Measurements from ENCODE around the gene TMEM235. TPM values are rescaled to one million over a fixed set of nuclear protein-coding genes. Genes with fewer than 3 reads are reported as not detected.

TMEM235 gene
- total and polyA plus RNA-seq, 9 of the 15 experiments (the other 6 are each of a cell fraction or from before 2014, with no cell fraction given), result not detected

DNA sequence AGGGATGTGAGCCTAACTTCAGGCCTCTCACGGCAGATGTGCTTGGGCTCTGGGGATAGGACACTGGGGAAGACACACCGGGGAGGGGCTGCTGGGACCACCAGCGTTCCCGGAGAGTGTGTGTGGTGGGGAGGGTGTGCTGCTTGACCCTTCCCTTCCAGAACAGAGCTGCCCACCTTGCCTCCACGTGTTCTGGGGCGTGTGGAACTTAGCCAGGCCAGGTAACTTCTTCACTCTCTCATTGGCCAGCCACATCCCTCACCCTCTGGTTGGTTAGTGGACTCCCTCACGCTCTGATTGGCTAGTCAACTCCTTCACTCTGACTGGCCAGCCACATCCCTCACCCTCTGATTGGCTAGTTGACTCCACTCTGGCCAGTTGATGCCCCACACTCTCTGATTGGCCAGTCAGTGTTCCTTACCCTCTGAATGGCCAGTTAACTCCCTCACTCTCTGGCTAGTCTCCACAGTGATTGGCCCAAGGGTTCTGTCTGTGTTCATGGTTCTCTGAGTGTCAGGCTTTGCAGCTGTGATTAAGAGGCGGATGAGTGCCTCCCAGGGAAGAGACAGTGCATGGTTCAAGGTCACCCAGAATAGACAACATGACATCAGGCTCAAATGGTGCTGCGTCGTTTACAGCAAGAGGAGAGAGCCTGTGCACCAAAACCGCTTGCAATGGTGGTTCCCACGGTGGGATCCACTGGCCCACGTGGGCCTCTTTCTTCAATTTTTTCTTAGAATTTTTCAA is 10.0 kb downstream of the TMEM235 start (continued):
- TF ChIP-seq, protein P1, sequence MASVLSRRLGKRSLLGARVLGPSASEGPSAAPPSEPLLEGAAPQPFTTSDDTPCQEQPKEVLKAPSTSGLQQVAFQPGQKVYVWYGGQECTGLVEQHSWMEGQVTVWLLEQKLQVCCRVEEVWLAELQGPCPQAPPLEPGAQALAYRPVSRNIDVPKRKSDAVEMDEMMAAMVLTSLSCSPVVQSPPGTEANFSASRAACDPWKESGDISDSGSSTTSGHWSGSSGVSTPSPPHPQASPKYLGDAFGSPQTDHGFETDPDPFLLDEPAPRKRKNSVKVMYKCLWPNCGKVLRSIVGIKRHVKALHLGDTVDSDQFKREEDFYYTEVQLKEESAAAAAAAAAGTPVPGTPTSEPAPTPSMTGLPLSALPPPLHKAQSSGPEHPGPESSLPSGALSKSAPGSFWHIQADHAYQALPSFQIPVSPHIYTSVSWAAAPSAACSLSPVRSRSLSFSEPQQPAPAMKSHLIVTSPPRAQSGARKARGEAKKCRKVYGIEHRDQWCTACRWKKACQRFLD (CRISPR knock-in tag; IDR thresholded peaks at IDR 0.05), result peak; percentile 54; the same call in 1 of the 2 replicates
- TF ChIP-seq ZNF584 (CRISPR knock-in tag; IDR thresholded peaks at IDR 0.05; ENCODE audit: low read depth), result 0 out of 2 replicates have a peak, but pooled peaks have one; percentile 50
- TF ChIP-seq, protein P2, sequence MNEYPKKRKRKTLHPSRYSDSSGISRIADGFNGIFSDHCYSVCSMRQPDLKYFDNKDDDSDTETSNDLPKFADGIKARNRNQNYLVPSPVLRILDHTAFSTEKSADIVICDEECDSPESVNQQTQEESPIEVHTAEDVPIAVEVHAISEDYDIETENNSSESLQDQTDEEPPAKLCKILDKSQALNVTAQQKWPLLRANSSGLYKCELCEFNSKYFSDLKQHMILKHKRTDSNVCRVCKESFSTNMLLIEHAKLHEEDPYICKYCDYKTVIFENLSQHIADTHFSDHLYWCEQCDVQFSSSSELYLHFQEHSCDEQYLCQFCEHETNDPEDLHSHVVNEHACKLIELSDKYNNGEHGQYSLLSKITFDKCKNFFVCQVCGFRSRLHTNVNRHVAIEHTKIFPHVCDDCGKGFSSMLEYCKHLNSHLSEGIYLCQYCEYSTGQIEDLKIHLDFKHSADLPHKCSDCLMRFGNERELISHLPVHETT (CRISPR knock-in tag; conservative IDR thresholded peaks at IDR 0.05 in 1 of 2, IDR thresholded peaks at IDR 0.05 in 1 of 2), result peak in 1 of 2 experiments; percentile 81; a peak in 2 of 4 replicates
- TF ChIP-seq E2F3 (CRISPR knock-in tag; IDR thresholded peaks at IDR 0.05), result 0 out of 2 replicates have a peak, but pooled peaks have one; percentile 20
- no peak for TF ChIP-seq HDAC3 (IDR thresholded peaks at IDR 0.05; ENCODE audit: borderline replicate concordance, partially characterized antibody)
- TF ChIP-seq TBP (optimal IDR thresholded peaks at IDR 0.05; ENCODE audit: low read depth, low read length), result peak; percentile 16
- TF ChIP-seq RBM22 (IDR thresholded peaks at IDR 0.05; ENCODE audit: low read depth, low read length, poor library complexity, severe bottlenecking), result no peak
- TF ChIP-seq, protein P3, sequence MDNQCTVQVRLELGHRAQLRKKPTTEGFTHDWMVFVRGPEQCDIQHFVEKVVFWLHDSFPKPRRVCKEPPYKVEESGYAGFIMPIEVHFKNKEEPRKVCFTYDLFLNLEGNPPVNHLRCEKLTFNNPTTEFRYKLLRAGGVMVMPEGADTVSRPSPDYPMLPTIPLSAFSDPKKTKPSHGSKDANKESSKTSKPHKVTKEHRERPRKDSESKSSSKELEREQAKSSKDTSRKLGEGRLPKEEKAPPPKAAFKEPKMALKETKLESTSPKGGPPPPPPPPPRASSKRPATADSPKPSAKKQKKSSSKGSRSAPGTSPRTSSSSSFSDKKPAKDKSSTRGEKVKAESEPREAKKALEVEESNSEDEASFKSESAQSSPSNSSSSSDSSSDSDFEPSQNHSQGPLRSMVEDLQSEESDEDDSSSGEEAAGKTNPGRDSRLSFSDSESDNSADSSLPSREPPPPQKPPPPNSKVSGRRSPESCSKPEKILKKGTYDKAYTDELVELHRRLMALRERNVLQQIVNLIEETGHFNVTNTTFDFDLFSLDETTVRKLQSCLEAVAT (IDR thresholded peaks at IDR 0.05), result peak in 1 of 2 experiments; percentile 68; a peak in 1 of 4 replicates
- TF ChIP-seq TCF7 (IDR thresholded peaks at IDR 0.05; ENCODE audit: borderline replicate concordance), result no peak
- no peak for TF ChIP-seq ARID2 (IDR thresholded peaks at IDR 0.05)
- TF ChIP-seq TCF7L2 (IDR thresholded peaks at IDR 0.05; ENCODE audit: low read depth, low read length), result no peak
- no peak for TF ChIP-seq ATF1 (CRISPR knock-in tag; IDR thresholded peaks at IDR 0.05)
- 0 out of 2 replicates have a peak, but pooled peaks have one; percentile 35 for TF ChIP-seq ATF1 (tag; IDR thresholded peaks at IDR 0.05)
- no peak for TF ChIP-seq MTF1 (CRISPR knock-in tag; IDR thresholded peaks at IDR 0.05; ENCODE audit: borderline replicate concordance)
- peak; percentile 61; the same call in 1 of the 2 replicates for TF ChIP-seq ESRRA (IDR thresholded peaks at IDR 0.05; ENCODE audit: borderline replicate concordance, low read depth)
- TF ChIP-seq, protein P4, sequence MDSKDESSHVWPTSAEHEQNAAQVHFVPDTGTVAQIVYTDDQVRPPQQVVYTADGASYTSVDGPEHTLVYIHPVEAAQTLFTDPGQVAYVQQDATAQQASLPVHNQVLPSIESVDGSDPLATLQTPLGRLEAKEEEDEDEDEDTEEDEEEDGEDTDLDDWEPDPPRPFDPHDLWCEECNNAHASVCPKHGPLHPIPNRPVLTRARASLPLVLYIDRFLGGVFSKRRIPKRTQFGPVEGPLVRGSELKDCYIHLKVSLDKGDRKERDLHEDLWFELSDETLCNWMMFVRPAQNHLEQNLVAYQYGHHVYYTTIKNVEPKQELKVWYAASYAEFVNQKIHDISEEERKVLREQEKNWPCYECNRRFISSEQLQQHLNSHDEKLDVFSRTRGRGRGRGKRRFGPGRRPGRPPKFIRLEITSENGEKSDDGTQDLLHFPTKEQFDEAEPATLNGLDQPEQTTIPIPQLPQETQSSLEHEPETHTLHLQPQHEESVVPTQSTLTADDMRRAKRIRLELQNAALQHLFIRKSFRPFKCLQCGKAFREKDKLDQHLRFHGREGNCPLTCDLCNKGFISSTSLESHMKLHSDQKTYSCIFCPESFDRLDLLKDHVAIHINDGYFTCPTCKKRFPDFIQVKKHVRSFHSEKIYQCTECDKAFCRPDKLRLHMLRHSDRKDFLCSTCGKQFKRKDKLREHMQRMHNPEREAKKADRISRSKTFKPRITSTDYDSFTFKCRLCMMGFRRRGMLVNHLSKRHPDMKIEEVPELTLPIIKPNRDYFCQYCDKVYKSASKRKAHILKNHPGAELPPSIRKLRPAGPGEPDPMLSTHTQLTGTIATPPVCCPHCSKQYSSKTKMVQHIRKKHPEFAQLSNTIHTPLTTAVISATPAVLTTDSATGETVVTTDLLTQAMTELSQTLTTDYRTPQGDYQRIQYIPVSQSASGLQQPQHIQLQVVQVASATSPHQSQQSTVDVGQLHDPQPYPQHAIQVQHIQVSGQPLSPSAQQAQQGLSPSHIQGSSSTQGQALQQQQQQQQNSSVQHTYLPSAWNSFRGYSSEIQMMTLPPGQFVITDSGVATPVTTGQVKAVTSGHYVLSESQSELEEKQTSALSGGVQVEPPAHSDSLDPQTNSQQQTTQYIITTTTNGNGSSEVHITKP (IDR thresholded peaks at IDR 0.05; ENCODE audit: partially characterized antibody), result peak; percentile 14
- TF ChIP-seq SMAD4 (CRISPR knock-in tag; conservative IDR thresholded peaks at IDR 0.05), result peak; percentile 78
- TF ChIP-seq IRF2 (CRISPR knock-in tag; IDR thresholded peaks at IDR 0.05), result no peak
- no peak for TF ChIP-seq ZEB2 (IDR thresholded peaks at IDR 0.05)
- TF ChIP-seq CSDE1 (IDR thresholded peaks at IDR 0.05), result no peak
